Measurements from ENCODE around the gene THAP11.

Gene THAP11

GRCh38 chr16:67885976-67886375 is 43.9 kb downstream of the THAP11 start:
- 96% methylated on average over 19 of the region's 19 CpGs for WGBS
- Histone ChIP-seq H3K27ac (ENCODE audit: low read depth, low read length) (no peak overlapping the region), H3K4me3 (ENCODE audit: low read length) (no peak overlapping the region), H3K4me1 (ENCODE audit: insufficient read depth, low read length) (no peaks in the 10 kb centered on the region; the same call in 1 of the 2 replicates), H3K9ac (ENCODE audit: low read depth, low read length) (no peak overlapping the region), H3K27me3 (ENCODE audit: insufficient read depth, low read length) (no peaks in the 10 kb centered on the region), H3K36me3 (ENCODE audit: insufficient read depth, low read length) (peaks cover 31% of the 10 kb centered on the region), H3K9me3 (ENCODE audit: insufficient read depth, low read depth, low read length) (no peaks in the 10 kb centered on the region)

- Histone ChIP-seq H3K27ac (ENCODE audit: low read depth, low read length) (no peak overlapping the region), H3K9me3 (ENCODE audit: insufficient read depth, low read depth, low read length) (no peaks in the 10 kb centered on the region), H3K36me3 (ENCODE audit: insufficient read depth, low read length) (peaks cover 26% of the 10 kb centered on the region), H3K4me1 (ENCODE audit: insufficient read depth, low read length) (no peaks in the 10 kb centered on the region; the same call in 1 of the 2 replicates), H3K27me3 (ENCODE audit: insufficient read depth, low read length) (no peaks in the 10 kb centered on the region), H3K9ac (ENCODE audit: low read depth, low read length) (no peak overlapping the region), H3K4me3 (ENCODE audit: low read length) (no peak overlapping the region)
- 87% methylated on average over 5 of the region's 5 CpGs for WGBS
Measured at GRCh38 chr16:67886387-67886786, 44.3 kb downstream of the THAP11 start.

GRCh38 chr16:67888331-67888730 is 46.2 kb downstream of the THAP11 start:
- peaks cover 8% of the 10 kb centered on the region for H3K36me3 ChIP-seq (ENCODE audit: insufficient read depth, low read length)
- no peak overlapping the region for H3K27ac ChIP-seq (ENCODE audit: low read depth, low read length)
- H3K27me3 ChIP-seq (ENCODE audit: insufficient read depth, low read length): no peaks in the 10 kb centered on the region
- WGBS: 93% methylated on average over 3 of the region's 3 CpGs
- H3K9me3 ChIP-seq (ENCODE audit: insufficient read depth, low read depth, low read length): no peaks in the 10 kb centered on the region
- peaks cover 5% of the 10 kb centered on the region for H3K4me1 ChIP-seq (ENCODE audit: insufficient read depth, low read length)
- no peak overlapping the region for H3K9ac ChIP-seq (ENCODE audit: low read depth, low read length)
- H3K4me3 ChIP-seq (ENCODE audit: low read length): no peak overlapping the region

GRCh38 chr16:67892375-67892774 is 50.3 kb downstream of the THAP11 start:
- H3K9ac ChIP-seq (ENCODE audit: low read depth, low read length): peak overlapping the region; percentile 55
- no peaks in the 10 kb centered on the region for H3K27me3 ChIP-seq (ENCODE audit: insufficient read depth, low read length)
- H3K27ac ChIP-seq (ENCODE audit: low read depth, low read length): peak overlapping the region; percentile 17; the same call in 1 of the 2 replicates
- WGBS: 70% methylated on average over 3 of the region's 5 CpGs
- H3K9me3 ChIP-seq (ENCODE audit: insufficient read depth, low read depth, low read length): no peaks in the 10 kb centered on the region
- H3K36me3 ChIP-seq (ENCODE audit: insufficient read depth, low read length): no peaks in the 10 kb centered on the region
- peaks cover 12% of the 10 kb centered on the region; the same call in 1 of the 2 replicates for H3K4me1 ChIP-seq (ENCODE audit: insufficient read depth, low read length)
- peak overlapping the region; percentile 61 for H3K4me3 ChIP-seq (ENCODE audit: low read length)

GRCh38 chr16:67892899-67893742 is 51.0 kb downstream of the THAP11 start, which contains the start of gene PSKH1:
PSKH1 (plus strand) TSS chr16:67893254; CDS start chr16:67908750, 15,496 bp downstream.
- no peaks in the 10 kb centered on the region for H3K36me3 ChIP-seq (ENCODE audit: insufficient read depth, low read length)
- WGBS: under 1% methylated on average over 90 of the region's 90 CpGs
- peak within 1 kb of the TSS; percentile 99 for H3K9ac ChIP-seq (ENCODE audit: low read depth, low read length)
- H3K27ac ChIP-seq (ENCODE audit: low read depth, low read length): peak within 1 kb of the TSS; percentile 90
- peaks cover 12% of the 10 kb centered on the region; the same call in 1 of the 2 replicates for H3K4me1 ChIP-seq (ENCODE audit: insufficient read depth, low read length)
- no peaks in the 10 kb centered on the region for H3K27me3 ChIP-seq (ENCODE audit: insufficient read depth, low read length)
- H3K4me3 ChIP-seq (ENCODE audit: low read length): peak within 1 kb of the TSS; percentile 100
- H3K9me3 ChIP-seq (ENCODE audit: insufficient read depth, low read depth, low read length): no peaks in the 10 kb centered on the region

All from HUES64 (cell line).